ENCODE measurements around the gene TTC16. TPM values are rescaled to one million over a fixed set of nuclear protein-coding genes. Genes with fewer than 3 reads are reported as not detected.

TTC16 gene
- total RNA-seq, 2 donors from 2014 or later = 0.05 to 0.07 TPM

GRCh38 chr9:127744398-127745110 lies 28.7 kb downstream of the TTC16 start:
- no peaks in the 10 kb centered on the region for H3K27me3 ChIP-seq
- H3K27ac ChIP-seq = no peak overlapping the region
- H3K9ac ChIP-seq (ENCODE audit: low read depth in 2 of 2, low read length in 2 of 2) = no peak overlapping the region
- intact Hi-C loops (cut with DNase I) = no loop called here
- no peak overlapping the region for H3K4me3 ChIP-seq
- no peak for DNase-seq
- H3K9me3 ChIP-seq = no peaks in the 10 kb centered on the region
- no peak for TF ChIP-seq CTCF (IDR thresholded peaks at IDR 0.05)
- H3K36me3 ChIP-seq = no peaks in the 10 kb centered on the region
- H3K4me1 ChIP-seq = no peaks in the 10 kb centered on the region

- no peak overlapping the region for H3K4me3 ChIP-seq
- no peak for TF ChIP-seq CTCF (IDR thresholded peaks at IDR 0.05)
- no peak overlapping the region for H3K27ac ChIP-seq
- no peak overlapping the region for H3K9ac ChIP-seq (ENCODE audit: low read depth in 2 of 2, low read length in 2 of 2)
- no peaks in the 10 kb centered on the region for H3K4me1 ChIP-seq
- no peaks in the 10 kb centered on the region for H3K36me3 ChIP-seq
- H3K27me3 ChIP-seq = no peaks in the 10 kb centered on the region
- no peaks in the 10 kb centered on the region for H3K9me3 ChIP-seq
- DNase-seq = no peak
- intact Hi-C loops (cut with DNase I) = no loop called here
Observed at GRCh38 chr9:127746959-127747569, 31.2 kb downstream of the TTC16 start.

GRCh38 chr9:127749090-127749787 lies 33.4 kb downstream of the TTC16 start:
- DNase-seq = no peak
- intact Hi-C loops (cut with DNase I) = no loop called here
- Histone ChIP-seq H3K27ac (no peak overlapping the region), H3K4me1 (no peaks in the 10 kb centered on the region), H3K27me3 (peaks cover 11% of the 10 kb centered on the region), H3K9me3 (no peaks in the 10 kb centered on the region), H3K9ac (ENCODE audit: low read depth in 2 of 2, low read length in 2 of 2) (no peak overlapping the region), H3K36me3 (no peaks in the 10 kb centered on the region), H3K4me3 (no peak overlapping the region)
- TF ChIP-seq CTCF (IDR thresholded peaks at IDR 0.05) = no peak

- Histone ChIP-seq H3K4me3 (no peak overlapping the region), H3K27me3 (peaks cover 25% of the 10 kb centered on the region), H3K9ac (ENCODE audit: low read depth in 2 of 2, low read length in 2 of 2) (no peak overlapping the region), H3K9me3 (no peaks in the 10 kb centered on the region), H3K36me3 (no peaks in the 10 kb centered on the region), H3K4me1 (no peaks in the 10 kb centered on the region), H3K27ac (no peak overlapping the region)
- intact Hi-C loops (cut with DNase I) = no loop called here
- DNase-seq = no peak
- TF ChIP-seq CTCF (IDR thresholded peaks at IDR 0.05) = no peak
Observed at GRCh38 chr9:127751269-127752054, 35.6 kb downstream of the TTC16 start.

- TF ChIP-seq CTCF (IDR thresholded peaks at IDR 0.05) = no peak
- H3K9me3 ChIP-seq = no peaks in the 10 kb centered on the region
- no peak overlapping the region for H3K4me3 ChIP-seq
- no peak overlapping the region for H3K27ac ChIP-seq
- H3K27me3 ChIP-seq = peaks cover 25% of the 10 kb centered on the region
- H3K4me1 ChIP-seq = no peaks in the 10 kb centered on the region
- no peak for DNase-seq
- intact Hi-C loops (cut with DNase I) = no loop called here
- H3K36me3 ChIP-seq = no peaks in the 10 kb centered on the region
- no peak overlapping the region for H3K9ac ChIP-seq (ENCODE audit: low read depth in 2 of 2, low read length in 2 of 2)
Observed at GRCh38 chr9:127753148-127753547, 37.3 kb downstream of the TTC16 start.

Data from colonic mucosa (tissue), 4 donors.